ENCODE measurements around the gene GPATCH8.

- no peak for TF ChIP-seq POLR2A (IDR thresholded peaks at IDR 0.05)
- TF ChIP-seq CTCF (IDR thresholded peaks at IDR 0.05) = no peak
These were observed 1.3 kb downstream of the GPATCH8 start for GRCh38 chr17:44501866-44502375.

Measured in Peyer's patch (tissue), 4 donors.